RWPE2 (cell line): ENCODE results near the gene ELOF1.
"Not testable (repeated sequence)": the region's sequence is repeated elsewhere in the genome, so short reads cannot be mapped to it uniquely, and the experiment has no call there.

Source experiments
- ATAC-seq: fragments of 200-7000 bp; cut with Tn5 transposase; 3 replicates; pipeline ENCODE4 v1.9.1; 2021; ENCODE audit warnings: low read depth
- DNase-seq: peaks from one replicate; pipeline ENCODE4 v3.0.0-alpha.2; 2020; ENCODE audit warnings: low spot score
- H3K27ac ChIP-seq: fragments of 450-650 bp; 2 replicates; pipeline ENCODE4 v1.5.1; 2017; ENCODE audit warnings: mild to moderate bottlenecking; ENCODE audit not compliant: poor library complexity, severe bottlenecking
- H3K27me3 ChIP-seq: fragments of 250-450 bp; sonication (Bioruptor Pico); 2 replicates; pipeline ENCODE4 v1.5.1; 2021; ENCODE audit warnings: mild to moderate bottlenecking, moderate library complexity; ENCODE audit not compliant: insufficient read depth, poor library complexity, severe bottlenecking
- H3K36me3 ChIP-seq: fragments of 250-450 bp; sonication (Bioruptor Pico); 2 replicates; pipeline ENCODE4 v1.5.1; 2020; ENCODE audit warnings: low read depth, mild to moderate bottlenecking, moderate library complexity
- H3K4me1 ChIP-seq: fragments of 250-450 bp; sonication (Bioruptor Pico); 2 replicates; pipeline ENCODE4 v1.5.1; 2021; ENCODE audit warnings: mild to moderate bottlenecking, moderate library complexity; ENCODE audit not compliant: insufficient read depth, poor library complexity, severe bottlenecking
- H3K4me3 ChIP-seq: fragments of 250-450 bp; sonication (Bioruptor Pico); 2 replicates; pipeline ENCODE4 v1.5.1; 2021; ENCODE audit warnings: mild to moderate bottlenecking, moderate library complexity; ENCODE audit not compliant: severe bottlenecking
- H3K9me3 ChIP-seq: fragments of 250-450 bp; sonication (Bioruptor Pico); 2 replicates; pipeline ENCODE4 v1.5.1; 2021; ENCODE audit warnings: mild to moderate bottlenecking, moderate library complexity; ENCODE audit not compliant: severe bottlenecking
- TF ChIP-seq, protein P1 (sequence below): fragments of 450-650 bp; IDR thresholded peaks from one replicate; pipeline ENCODE4 v1.5.1; 2017; ENCODE audit warnings: mild to moderate bottlenecking, moderate library complexity; ENCODE audit not compliant: poor library complexity, severe bottlenecking

The ELOF1 gene

DNA sequence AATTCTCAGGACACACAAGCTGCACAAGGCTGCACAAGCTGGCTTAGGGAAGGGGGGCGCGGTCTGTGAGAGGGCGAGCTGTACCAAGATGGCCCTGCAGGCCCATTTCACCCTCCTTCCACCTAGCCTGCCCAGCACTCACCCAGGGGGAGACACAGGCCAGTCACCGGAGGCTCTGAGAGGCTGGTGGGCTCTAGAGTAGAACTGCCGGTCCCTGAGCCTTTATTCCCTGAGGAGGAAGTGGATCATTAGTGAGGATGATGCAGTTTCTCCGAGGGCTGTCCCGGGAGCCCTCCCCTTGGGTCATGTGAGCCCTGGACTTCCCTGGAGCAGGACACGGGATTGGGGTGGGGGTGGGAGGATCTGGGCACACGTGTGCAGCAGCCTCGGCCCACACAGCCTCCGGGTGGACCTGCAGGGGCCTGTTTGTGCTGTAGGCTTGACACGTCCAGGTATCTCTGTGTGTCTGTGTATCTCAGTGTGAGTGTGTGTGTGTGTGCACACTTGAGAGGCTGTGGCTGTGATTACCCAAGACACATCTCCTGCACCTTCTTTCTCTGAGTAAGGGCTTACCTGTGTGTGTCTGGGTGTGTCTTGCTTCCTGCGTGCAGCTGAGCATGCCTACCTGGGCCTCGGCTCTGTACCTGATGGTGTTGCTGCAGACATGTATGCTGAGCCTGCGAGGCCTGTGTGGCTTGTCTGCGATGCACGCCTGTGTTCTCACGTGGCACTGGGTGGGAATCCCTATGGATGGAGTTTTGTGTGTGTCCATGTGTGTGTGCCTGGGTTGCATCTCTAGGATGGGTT lies 18.6 kb upstream of the ELOF1 start, which contains the start of gene ACP5:
Gene ACP5, minus strand, starts transcription at position 195 of the 807 bp plus-strand sequence. CDS start 328 bp downstream, outside the sequence.
- Histone ChIP-seq H3K4me3 (no peak within 1 kb of the TSS), H3K36me3 (no peaks in the 10 kb centered on the region), H3K9me3 (no peaks in the 10 kb centered on the region), H3K27me3 (no peaks in the 10 kb centered on the region), H3K4me1 (no peaks in the 10 kb centered on the region), H3K27ac (no peak within 1 kb of the TSS)
- TF ChIP-seq, protein P1, sequence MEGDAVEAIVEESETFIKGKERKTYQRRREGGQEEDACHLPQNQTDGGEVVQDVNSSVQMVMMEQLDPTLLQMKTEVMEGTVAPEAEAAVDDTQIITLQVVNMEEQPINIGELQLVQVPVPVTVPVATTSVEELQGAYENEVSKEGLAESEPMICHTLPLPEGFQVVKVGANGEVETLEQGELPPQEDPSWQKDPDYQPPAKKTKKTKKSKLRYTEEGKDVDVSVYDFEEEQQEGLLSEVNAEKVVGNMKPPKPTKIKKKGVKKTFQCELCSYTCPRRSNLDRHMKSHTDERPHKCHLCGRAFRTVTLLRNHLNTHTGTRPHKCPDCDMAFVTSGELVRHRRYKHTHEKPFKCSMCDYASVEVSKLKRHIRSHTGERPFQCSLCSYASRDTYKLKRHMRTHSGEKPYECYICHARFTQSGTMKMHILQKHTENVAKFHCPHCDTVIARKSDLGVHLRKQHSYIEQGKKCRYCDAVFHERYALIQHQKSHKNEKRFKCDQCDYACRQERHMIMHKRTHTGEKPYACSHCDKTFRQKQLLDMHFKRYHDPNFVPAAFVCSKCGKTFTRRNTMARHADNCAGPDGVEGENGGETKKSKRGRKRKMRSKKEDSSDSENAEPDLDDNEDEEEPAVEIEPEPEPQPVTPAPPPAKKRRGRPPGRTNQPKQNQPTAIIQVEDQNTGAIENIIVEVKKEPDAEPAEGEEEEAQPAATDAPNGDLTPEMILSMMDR, result no peak
- DNase-seq (no peak), ATAC-seq (peak; percentile 65)

DNA sequence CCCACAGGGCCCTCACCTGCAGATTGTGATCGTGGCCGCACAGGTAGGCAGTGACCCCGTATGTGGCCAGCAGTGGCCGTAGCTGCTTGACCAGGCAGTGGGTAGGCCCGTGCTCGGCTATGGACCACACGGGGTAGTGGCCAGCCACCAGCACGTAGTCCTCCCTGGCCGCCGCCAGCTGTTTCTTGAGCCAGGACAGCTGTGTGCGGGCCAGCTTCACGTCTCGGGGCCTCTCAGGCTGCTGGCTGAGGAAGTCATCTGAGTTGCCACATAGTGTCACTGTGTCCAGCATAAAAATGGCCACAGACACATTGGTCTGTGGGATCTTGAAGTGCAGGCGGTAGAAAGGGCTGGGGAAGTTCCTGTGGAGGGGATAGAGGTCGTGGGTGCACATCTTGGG lies 17.2 kb upstream of the ELOF1 start:
- TF ChIP-seq, protein P1, result no peak
- H3K27me3 ChIP-seq, result no peaks in the 10 kb centered on the region
- no peak overlapping the region for H3K4me3 ChIP-seq
- ATAC-seq, result no peak
- no peaks in the 10 kb centered on the region for H3K9me3 ChIP-seq
- no peaks in the 10 kb centered on the region for H3K36me3 ChIP-seq
- no peak for DNase-seq
- H3K27ac ChIP-seq, result no peak overlapping the region
- no peaks in the 10 kb centered on the region for H3K4me1 ChIP-seq

DNA sequence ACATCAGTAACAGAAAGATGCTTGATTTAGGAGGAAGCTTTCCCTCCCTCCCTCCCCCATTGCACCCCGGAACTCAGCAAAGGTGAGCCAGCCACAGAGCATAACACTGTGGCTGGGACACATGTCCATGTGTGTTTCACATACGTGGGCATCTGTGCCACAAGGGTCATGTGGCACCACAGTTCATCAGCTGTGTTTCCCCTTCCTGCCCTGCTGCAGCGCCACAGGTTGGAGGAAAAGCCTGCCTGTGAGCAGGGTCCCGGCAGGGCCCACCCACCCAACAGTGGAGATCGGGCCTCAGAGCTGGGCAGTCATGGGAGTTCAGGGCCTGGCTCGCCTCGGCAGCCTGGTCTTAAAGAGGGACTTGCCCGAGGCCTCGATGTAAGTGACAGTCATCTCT lies 15.7 kb upstream of the ELOF1 start:
- no peak overlapping the region for H3K4me3 ChIP-seq
- no peaks in the 10 kb centered on the region for H3K4me1 ChIP-seq
- H3K36me3 ChIP-seq, result no peaks in the 10 kb centered on the region
- H3K27me3 ChIP-seq, result no peaks in the 10 kb centered on the region
- TF ChIP-seq, protein P1, result no peak
- H3K27ac ChIP-seq, result no peak overlapping the region
- DNase-seq (no peak), ATAC-seq (no peak)
- H3K9me3 ChIP-seq, result no peaks in the 10 kb centered on the region

DNA sequence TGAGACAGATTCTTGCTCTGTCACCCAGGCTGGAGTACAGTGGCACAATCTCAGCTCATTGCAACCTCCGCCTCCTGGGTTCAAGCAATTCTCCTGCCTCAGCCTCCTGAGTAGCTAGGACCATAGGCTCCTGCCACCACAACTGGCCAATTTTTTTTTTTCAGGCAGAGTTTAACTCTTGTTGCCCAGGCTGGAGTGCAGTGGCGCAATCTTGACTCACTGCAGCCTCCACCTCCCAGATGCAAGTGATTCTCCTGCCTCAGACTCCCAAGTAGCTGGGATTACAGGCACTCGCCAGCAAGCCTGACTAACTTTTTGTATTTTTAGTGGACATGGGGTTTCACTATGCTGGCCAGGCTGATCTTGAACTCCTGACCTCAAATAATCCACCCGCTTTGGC lies 14.7 kb upstream of the ELOF1 start:
- H3K27me3 ChIP-seq, H3K4me3 ChIP-seq, H3K4me1 ChIP-seq, H3K36me3 ChIP-seq, H3K27ac ChIP-seq, ATAC-seq, H3K9me3 ChIP-seq, DNase-seq: not testable (repeated sequence)

DNA sequence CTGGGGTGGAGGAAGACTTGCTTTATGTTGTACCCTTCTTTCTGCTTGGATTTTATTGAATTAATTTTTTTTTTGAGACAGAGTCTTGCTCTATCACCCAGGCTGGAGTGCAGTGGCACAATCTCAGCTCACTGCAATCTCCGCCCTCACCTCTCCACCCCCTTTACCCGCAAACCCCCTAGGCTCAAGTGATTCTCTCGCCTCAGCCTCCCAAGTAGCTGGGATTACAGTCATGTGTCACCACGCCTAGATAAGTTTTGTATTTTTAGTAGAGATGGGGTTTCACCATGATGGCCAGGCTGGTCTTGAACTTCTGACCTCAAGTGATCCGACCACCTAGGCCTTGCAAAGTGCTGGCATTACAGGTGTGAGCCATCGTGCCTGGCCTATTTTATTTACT lies 14.3 kb upstream of the ELOF1 start:
- not testable (repeated sequence) for H3K9me3 ChIP-seq, ATAC-seq, H3K4me3 ChIP-seq, DNase-seq, H3K27ac ChIP-seq, H3K27me3 ChIP-seq, H3K36me3 ChIP-seq, H3K4me1 ChIP-seq

DNA sequence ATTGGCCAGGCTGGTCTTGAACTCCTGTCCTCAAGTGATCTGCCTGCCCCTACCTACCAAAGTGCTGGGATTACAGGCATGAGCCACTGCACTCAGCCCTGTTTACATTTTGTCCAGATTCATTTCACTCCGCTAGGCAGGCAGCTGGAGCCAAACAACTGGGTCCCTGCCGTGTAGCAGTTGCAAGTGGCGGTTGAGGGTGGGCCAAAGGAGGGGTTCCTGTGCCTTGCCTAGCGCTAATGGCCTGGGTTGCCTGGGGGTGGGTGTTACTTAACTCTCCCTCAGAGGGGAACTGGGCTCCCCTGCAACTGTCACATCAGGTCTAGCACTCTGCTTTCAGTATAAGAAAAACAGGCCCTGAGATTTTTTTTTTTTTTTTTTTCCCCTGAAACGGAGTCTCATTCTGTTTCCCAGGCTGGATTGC lies 11.0 kb upstream of the ELOF1 start:
- Histone ChIP-seq H3K27me3 (no peaks in the 10 kb centered on the region), H3K9me3 (no peaks in the 10 kb centered on the region), H3K4me3 (no peak overlapping the region), H3K36me3 (no peaks in the 10 kb centered on the region), H3K4me1 (no peaks in the 10 kb centered on the region), H3K27ac (no peak overlapping the region)
- no peak for DNase-seq
- TF ChIP-seq, protein P1, result no peak
- ATAC-seq, result no peak
